GM19099 (cell line): Measurements from ENCODE around the gene PKD1L1.

Source experiments
- POLR2A ChIP-seq: IDR thresholded peaks from 3 replicates; pipeline ENCODE4 v1.6.1; 2011; ENCODE audit warnings: low read depth; ENCODE audit not compliant: insufficient read length; ENCODE audit errors: extremely low read depth

The PKD1L1 gene, protein sequence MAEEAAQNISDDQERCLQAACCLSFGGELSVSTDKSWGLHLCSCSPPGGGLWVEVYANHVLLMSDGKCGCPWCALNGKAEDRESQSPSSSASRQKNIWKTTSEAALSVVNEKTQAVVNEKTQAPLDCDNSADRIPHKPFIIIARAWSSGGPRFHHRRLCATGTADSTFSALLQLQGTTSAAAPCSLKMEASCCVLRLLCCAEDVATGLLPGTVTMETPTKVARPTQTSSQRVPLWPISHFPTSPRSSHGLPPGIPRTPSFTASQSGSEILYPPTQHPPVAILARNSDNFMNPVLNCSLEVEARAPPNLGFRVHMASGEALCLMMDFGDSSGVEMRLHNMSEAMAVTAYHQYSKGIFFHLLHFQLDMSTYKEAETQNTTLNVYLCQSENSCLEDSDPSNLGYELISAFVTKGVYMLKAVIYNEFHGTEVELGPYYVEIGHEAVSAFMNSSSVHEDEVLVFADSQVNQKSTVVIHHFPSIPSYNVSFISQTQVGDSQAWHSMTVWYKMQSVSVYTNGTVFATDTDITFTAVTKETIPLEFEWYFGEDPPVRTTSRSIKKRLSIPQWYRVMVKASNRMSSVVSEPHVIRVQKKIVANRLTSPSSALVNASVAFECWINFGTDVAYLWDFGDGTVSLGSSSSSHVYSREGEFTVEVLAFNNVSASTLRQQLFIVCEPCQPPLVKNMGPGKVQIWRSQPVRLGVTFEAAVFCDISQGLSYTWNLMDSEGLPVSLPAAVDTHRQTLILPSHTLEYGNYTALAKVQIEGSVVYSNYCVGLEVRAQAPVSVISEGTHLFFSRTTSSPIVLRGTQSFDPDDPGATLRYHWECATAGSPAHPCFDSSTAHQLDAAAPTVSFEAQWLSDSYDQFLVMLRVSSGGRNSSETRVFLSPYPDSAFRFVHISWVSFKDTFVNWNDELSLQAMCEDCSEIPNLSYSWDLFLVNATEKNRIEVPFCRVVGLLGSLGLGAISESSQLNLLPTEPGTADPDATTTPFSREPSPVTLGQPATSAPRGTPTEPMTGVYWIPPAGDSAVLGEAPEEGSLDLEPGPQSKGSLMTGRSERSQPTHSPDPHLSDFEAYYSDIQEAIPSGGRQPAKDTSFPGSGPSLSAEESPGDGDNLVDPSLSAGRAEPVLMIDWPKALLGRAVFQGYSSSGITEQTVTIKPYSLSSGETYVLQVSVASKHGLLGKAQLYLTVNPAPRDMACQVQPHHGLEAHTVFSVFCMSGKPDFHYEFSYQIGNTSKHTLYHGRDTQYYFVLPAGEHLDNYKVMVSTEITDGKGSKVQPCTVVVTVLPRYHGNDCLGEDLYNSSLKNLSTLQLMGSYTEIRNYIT (N-terminal part only)

DNA sequence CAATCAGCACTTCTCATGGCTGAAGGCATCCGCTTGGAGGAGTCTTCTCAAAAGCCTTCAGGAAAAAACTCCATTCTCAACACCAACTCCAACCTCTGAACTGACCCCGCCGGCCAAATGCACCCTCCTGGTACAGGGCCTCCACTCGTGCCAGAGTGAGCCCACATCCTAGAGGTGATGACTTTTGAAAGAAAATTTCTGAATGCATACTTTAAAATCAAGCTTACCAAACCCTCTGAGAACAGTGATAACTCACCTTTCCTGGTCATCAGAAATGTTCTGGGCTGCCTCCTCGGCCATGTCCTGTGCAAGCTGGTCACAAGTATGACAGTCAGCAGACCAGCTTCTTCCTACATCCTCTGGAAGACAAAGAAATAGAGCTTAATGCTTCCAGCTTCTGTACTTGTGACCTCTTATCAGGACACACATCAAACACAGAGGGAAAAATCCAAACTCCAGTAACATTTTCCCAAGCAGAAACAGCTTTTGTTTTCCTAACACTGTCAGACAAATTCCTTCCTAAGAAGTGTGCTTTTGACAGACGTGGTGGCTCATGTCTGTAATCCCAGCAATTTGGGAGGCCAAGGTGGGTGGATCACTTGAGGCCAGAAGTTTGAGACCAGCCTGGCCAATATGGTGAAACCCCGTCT is at the start of gene PKD1L1:
Gene PKD1L1, minus strand, starts transcription at position 326 of the 650 bp plus-strand sequence. Its CDS starts 26 bp downstream, at position 300.
- no peak for TF ChIP-seq POLR2A

DNA sequence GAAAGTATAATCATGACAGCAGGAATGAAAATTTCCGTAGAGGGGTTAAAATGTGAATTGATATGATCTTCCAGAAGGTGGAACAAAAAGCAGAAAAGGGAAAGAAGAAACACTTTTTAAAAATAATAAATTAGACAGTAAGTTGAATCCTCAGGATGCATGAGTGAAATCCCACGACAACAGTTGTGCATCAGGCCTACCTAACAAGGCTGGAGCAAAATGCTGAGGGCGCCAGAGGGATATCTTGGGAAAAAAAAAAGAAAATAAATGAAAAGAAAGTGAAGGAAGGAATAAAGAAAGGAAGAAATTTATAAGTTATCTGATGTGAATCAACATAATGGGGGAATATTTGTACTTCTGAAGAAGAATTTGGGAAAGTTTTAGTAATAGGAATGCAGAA is 44.2 kb upstream of the PKD1L1 start:
- no peak for TF ChIP-seq POLR2A

- TF ChIP-seq POLR2A: peak; percentile 73
Observed at GRCh38 chr7:47991741-47992311, 43.6 kb upstream of the PKD1L1 start.

DNA sequence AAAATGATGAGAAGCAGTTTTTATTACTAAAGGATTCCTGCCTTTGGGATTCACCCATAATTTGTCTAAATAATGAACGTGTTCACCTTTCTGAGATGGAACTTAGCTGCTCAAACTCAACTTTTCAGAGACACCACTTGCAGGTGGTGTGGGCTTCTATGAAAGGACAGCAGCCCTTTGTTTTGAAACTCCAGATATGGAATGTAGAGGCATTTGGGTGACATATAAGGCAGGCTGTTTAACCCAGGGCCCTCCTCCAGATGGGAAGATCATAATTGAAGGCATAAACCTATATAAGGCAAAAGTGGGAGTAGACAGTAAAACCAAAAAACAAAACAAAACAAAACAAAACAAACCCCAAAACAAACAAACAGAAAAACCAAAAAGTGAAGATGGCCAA is 43.0 kb upstream of the PKD1L1 start:
- TF ChIP-seq POLR2A: no peak

GRCh38 chr7:47990592-47990991 is 42.3 kb upstream of the PKD1L1 start:
- TF ChIP-seq POLR2A: no peak

DNA sequence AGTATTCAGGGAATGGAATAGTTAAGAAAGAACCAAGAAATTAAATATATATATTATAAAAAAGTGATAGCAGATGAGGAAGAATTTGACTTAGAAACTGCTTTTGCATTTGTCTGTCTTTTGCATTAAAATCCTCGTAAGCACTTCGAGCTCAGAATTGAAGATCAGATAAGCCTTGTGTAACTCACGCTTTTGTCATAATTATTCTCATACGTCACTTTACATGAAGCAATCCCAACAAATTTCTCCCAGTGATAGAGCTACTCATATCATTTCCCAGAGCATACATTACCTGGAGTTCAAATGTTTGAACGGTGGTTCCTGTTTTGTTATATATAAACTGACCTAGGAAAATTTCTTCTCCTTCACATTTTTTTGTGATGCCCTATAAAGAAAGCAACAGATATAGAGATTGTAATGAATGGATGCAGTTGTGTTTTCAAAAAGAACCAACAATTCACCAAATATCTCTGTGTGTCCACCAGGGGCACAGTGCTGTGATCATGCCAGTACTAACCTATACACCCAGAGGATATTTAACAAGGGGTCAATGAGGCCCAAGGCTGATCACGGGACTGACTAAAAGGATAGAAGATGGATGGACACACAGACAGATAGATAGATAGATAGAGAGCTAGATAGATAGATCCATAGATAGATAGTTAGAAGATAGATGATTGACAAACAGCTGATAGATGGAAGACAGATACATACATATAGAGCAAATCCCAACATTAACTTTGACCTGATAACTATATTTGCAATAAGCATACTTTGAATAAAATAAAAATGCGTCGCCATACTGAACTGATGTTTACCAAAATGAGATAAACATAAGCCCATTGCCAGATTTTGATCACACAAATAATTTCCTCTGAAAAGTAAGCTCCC is 40.5 kb upstream of the PKD1L1 start:
- TF ChIP-seq POLR2A: no peak

DNA sequence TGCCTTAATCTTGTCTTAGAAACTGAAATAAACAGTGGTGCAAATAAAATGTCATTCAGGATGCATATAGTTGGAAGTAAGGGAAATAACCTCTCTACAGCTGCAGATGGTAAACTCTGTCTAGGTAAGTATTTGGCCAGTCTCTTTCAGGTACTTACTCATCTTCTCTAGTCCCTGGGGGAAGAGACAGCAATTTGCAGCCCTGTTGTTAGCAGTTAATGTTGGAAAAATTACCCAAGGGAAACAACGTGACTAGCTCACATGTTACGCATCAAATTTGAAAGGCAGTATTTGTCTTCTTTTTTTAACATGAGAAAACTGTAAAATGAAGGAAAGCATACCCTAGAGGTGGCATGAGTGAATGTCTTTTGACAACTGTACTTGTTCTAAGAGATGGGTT is 34.3 kb upstream of the PKD1L1 start:
- TF ChIP-seq POLR2A: no peak

- TF ChIP-seq POLR2A: no peak
Observed at GRCh38 chr7:47979832-47980181, 31.5 kb upstream of the PKD1L1 start.

DNA sequence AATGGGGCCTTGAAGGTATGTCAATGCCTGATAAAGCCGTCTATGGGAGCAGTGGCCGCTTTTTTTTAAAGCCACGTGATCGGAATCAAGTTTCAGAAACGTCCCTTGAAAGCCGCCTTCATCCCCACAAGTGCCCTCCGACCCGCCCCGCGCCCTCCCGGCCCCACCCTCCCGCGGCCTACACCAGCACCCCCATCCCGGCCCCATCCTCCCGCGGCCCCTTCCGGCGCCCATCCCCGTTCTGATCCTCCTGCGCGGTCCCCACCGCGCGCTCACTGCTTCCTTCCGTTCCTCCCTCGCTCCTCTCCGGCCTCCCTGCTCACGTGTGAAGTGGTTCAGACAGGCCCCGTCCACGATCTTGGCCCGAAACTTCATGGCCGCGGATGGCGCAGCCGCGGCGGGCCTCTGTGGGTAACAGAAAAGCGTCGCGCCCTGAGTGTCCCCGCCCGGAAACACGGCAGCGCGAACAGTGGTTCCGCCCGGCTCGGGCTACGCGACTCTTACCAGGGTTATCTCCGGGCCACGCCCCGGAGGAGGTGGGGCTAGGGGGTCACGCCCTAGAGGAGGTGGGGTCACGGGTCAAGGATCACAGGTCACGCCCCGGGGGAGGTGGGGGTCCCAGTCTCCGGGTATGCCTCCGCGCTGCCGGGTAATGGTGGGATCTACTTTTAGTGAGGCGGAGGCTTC is 31.0 kb upstream of the PKD1L1 start, which contains the start of gene HUS1:
Gene HUS1, minus strand, starts transcription at position 471 of the 687 bp plus-strand sequence. Its CDS starts 96 bp downstream, at position 375.
- peak; percentile 92 for TF ChIP-seq POLR2A

- TF ChIP-seq POLR2A: no peak
Observed at GRCh38 chr7:47978790-47979144, 30.5 kb upstream of the PKD1L1 start.

GRCh38 chr7:47973739-47974138 is 25.5 kb upstream of the PKD1L1 start:
- no peak for TF ChIP-seq POLR2A

DNA sequence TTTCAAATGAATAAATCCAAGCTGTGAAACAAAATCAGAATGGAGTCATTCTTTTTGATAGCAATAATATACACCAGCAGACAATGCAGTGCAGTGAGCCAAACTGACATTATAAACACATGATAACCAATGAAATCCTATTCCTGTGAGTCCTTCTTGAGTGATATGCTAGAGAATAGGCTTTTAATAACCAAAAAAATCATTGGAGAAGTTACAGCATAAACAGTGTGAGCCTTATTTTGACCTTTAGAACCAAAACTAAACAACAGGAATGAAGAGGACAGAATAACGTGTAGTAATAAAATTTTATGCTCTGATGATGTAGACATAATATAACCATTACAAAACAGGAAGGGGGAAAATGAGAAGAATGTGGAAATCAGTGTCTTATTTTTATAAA is 22.5 kb upstream of the PKD1L1 start:
- TF ChIP-seq POLR2A: no peak
